Common myeloid progenitor, CD34-positive (primary cell): ENCODE results near the gene MAP3K10.

Experiments used
- CTCF ChIA-PET: fragments of 350-600 bp; sonication (Branson Sonifier 250); formaldehyde crosslinking; loops from one replicate; lab custom pipeline; 2021; ENCODE audit warnings: antibody characterized with exemption; lab: Charles Lee
- POLR2A ChIA-PET: fragments of 350-600 bp; sonication (Branson Sonifier 250); formaldehyde crosslinking; loops from one replicate; lab custom pipeline; 2021; ENCODE audit warnings: antibody characterized with exemption; lab: Charles Lee
- DNase-seq, 3 donors: peaks; one replicate each; pipeline versions ENCODE4 v3.0.0 to v3.0.0-alpha.2; 2013
- H3K27ac ChIP-seq, 2 experiments: 1 replicate in 1 of 2; 2 replicates in 1 of 2; pipeline ENCODE4 v1.7.0; 2013; ENCODE audit warnings: inconsistent platforms in 2 of 2, low read length in 2 of 2, mild to moderate bottlenecking in 2 of 2, low read depth in 1 of 2, moderate library complexity in 1 of 2; ENCODE audit not compliant: severe bottlenecking in 2 of 2, insufficient read depth in 1 of 2, poor library complexity in 1 of 2
- H3K27me3 ChIP-seq, 5 experiments: replicated peaks in 2 of 5; 1 replicate in 3 of 5; 2 replicates in 2 of 5; pipeline versions ENCODE4 v1.6.1 to v1.7.0; 2013; ENCODE audit warnings: low read length in 4 of 5, mild to moderate bottlenecking in 2 of 5, moderate library complexity in 2 of 5, inconsistent platforms in 1 of 5; ENCODE audit not compliant: insufficient read depth in 5 of 5, control insufficient read depth in 4 of 5
- H3K36me3 ChIP-seq, 4 experiments: 1 replicate in 2 of 4; 2 replicates in 2 of 4; pipeline versions ENCODE4 v1.6.1 to v1.7.0; 2013; ENCODE audit warnings: low read length in 3 of 4, control low read depth in 1 of 4, mild to moderate bottlenecking in 1 of 4; ENCODE audit not compliant: control insufficient read depth in 4 of 4, insufficient read depth in 4 of 4
- H3K4me1 ChIP-seq, 4 experiments: 1 replicate in 3 of 4; 2 replicates in 1 of 4; pipeline versions ENCODE4 v1.6.1 to v1.7.1; 2013; ENCODE audit warnings: low read length in 3 of 4, mild to moderate bottlenecking in 3 of 4, control low read depth in 1 of 4, inconsistent platforms in 1 of 4, moderate library complexity in 1 of 4; ENCODE audit not compliant: control insufficient read depth in 4 of 4, insufficient read depth in 4 of 4; ENCODE audit errors: control extremely low read depth in 1 of 4
- H3K4me3 ChIP-seq, 7 experiments: 1 replicate in 4 of 7; 2 replicates in 3 of 7; pipeline versions ENCODE4 v1.5.1 to v1.7.0; 2013; ENCODE audit warnings: mild to moderate bottlenecking in 7 of 7, low read length in 6 of 7, moderate library complexity in 6 of 7, inconsistent platforms in 2 of 7, low read depth in 2 of 7, control low read depth in 1 of 7; ENCODE audit not compliant: insufficient read depth in 4 of 7, control insufficient read depth in 1 of 7; ENCODE audit errors: extremely low read depth in 1 of 7
- H3K9me3 ChIP-seq, 5 experiments: 1 replicate in 4 of 5; 2 replicates in 1 of 5; pipeline versions ENCODE4 v1.6.1 to v1.7.1; 2013; ENCODE audit warnings: low read length in 4 of 5, mild to moderate bottlenecking in 2 of 5, inconsistent platforms in 1 of 5, low read depth in 1 of 5, moderate library complexity in 1 of 5; ENCODE audit not compliant: control insufficient read depth in 4 of 5, insufficient read depth in 2 of 5; ENCODE audit errors: control extremely low read depth in 1 of 5
- WGBS: methylation state at CpG from one replicate; pipeline ENCODE4 v1.1.5; 2013; ENCODE audit not compliant: insufficient coverage; 5-methylcytosine and 5-hydroxymethylcytosine counted together

Gene MAP3K10

GRCh38 chr19:40237791-40238190, 46.6 kb downstream of the MAP3K10 start:
- DNase-seq: no peak
- no peaks in the 10 kb centered on the region for H3K4me1 ChIP-seq
- no peaks in the 10 kb centered on the region for H3K27me3 ChIP-seq
- no peak overlapping the region for H3K4me3 ChIP-seq
- H3K36me3 ChIP-seq: peaks cover 23 to 94% (median 71%) of the 10 kb centered on the region in 4 experiments
- WGBS: 98% methylated on average over 13 of the region's 14 CpGs
- ChIA-PET CTCF (interaction anchor here (0.6 kb wide), 1 partner anchor 10 kb away, joined by 3 read pairs; no protein-coding TSS in a partner anchor), POLR2A (no interaction called here)
- H3K9me3 ChIP-seq: no peaks in the 10 kb centered on the region
- H3K27ac ChIP-seq: no peak overlapping the region

DNA sequence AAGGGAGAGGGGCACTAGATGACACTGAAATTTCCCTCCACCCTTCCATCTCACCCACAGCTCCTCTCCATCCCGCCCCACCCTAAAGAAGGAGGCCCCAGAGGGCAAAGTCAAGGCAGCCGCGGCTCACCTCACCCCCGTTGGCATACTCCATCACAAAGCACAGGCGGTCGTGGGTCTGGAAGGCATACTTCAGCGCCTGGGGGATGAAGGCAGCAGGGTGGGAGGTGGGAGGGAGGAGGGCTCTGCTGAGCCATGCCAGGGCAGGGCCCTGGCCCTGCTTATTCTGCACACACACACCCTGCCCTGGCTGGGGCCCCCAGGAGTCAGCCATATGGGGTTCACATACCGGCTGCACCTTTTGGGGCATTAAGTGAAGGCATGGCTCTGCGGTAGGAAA, 47.5 kb downstream of the MAP3K10 start:
- H3K27me3 ChIP-seq: no peaks in the 10 kb centered on the region
- DNase-seq: no peak
- no peaks in the 10 kb centered on the region for H3K4me1 ChIP-seq
- ChIA-PET POLR2A (no interaction called here), CTCF (no interaction called here)
- WGBS: 94% methylated on average over 2 of the region's 9 CpGs
- H3K9me3 ChIP-seq: no peaks in the 10 kb centered on the region
- H3K4me3 ChIP-seq: no peak overlapping the region
- H3K27ac ChIP-seq: no peak overlapping the region
- H3K36me3 ChIP-seq: peaks cover 25 to 86% (median 67%) of the 10 kb centered on the region in 4 experiments

DNA sequence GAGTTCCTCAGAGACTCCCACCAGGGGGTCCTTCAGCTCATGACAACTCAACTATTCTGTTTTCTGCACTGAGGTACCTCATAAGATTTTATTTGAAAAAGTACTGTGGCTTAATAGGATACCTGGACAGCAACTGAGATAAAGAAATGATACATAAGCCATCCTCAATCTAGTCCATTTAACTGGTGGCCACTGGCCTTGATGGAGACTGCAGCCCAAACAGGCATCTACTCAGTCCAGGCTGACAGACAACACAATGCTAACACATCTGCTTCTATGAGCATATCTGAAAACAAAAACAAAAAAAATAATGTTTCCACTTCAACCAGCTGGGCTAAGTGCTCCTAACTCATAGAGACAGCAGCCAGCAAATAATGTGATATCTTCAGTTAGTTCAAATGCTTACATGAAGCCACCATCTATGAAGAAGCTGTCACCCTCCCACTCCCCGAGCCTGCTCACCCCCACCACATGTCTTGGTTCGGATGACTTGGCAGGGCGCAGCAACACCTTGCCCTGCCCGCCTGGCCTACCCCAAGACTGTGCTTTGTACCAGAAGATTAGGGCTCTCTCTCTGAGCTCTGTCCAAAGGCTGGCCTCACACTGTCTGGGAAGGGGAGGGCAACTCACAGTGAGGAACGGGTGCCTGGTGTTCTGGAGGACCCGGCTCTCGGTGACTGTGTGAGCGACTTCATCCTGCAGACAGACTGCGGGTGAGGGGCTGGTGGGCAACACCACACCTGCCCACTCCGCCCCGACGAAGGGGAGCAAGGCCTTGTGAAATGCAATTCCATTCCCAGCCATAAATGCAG, 48.4 kb downstream of the MAP3K10 start:
- POLR2A ChIA-PET: no interaction called here
- 98% methylated on average over 11 of the region's 12 CpGs for WGBS

DNA sequence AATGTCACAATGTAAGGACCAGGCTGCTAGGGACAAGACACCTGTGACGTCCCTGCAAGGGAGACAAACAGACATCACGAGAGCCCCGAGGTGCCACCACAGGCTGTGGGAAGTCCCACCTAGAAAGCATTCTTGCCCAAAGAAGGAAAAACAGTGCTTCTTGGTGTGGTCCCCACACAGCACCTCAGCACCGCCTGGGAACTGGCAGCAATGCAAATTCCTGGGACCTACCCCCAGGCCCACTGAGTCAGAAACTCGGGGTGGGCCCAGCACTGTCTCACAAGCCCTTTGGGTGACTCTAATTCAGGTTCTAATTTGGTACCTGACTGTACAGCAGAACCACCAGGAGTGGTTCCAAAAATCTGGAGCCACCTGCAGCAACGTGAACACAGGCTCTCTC, 49.1 kb downstream of the MAP3K10 start:
- POLR2A ChIA-PET: no interaction called here
- WGBS: 97% methylated on average over 6 of the region's 6 CpGs
- Histone ChIP-seq H3K4me1 (no peaks in the 10 kb centered on the region), H3K36me3 (peaks cover 18 to 83% (median 60%) of the 10 kb centered on the region in 4 experiments), H3K9me3 (no peaks in the 10 kb centered on the region), H3K27ac (no peak overlapping the region), H3K27me3 (no peaks in the 10 kb centered on the region), H3K4me3 (no peak overlapping the region)
- CTCF ChIA-PET: interaction anchor here (1.5 kb wide), 1 partner anchor 14 kb away, joined by 4 read pairs; no protein-coding TSS in a partner anchor
- DNase-seq: no peak

More for the DNA sequence above, 48.4 kb downstream of the MAP3K10 start:
- H3K4me1 ChIP-seq: no peaks in the 10 kb centered on the region
- no peaks in the 10 kb centered on the region for H3K9me3 ChIP-seq
- no peak overlapping the region for H3K4me3 ChIP-seq
- H3K36me3 ChIP-seq: peaks cover 21 to 84% (median 65%) of the 10 kb centered on the region in 4 experiments
- no peak overlapping the region for H3K27ac ChIP-seq
- CTCF ChIA-PET: no interaction called here
- DNase-seq: no peak
- H3K27me3 ChIP-seq: no peaks in the 10 kb centered on the region

DNA sequence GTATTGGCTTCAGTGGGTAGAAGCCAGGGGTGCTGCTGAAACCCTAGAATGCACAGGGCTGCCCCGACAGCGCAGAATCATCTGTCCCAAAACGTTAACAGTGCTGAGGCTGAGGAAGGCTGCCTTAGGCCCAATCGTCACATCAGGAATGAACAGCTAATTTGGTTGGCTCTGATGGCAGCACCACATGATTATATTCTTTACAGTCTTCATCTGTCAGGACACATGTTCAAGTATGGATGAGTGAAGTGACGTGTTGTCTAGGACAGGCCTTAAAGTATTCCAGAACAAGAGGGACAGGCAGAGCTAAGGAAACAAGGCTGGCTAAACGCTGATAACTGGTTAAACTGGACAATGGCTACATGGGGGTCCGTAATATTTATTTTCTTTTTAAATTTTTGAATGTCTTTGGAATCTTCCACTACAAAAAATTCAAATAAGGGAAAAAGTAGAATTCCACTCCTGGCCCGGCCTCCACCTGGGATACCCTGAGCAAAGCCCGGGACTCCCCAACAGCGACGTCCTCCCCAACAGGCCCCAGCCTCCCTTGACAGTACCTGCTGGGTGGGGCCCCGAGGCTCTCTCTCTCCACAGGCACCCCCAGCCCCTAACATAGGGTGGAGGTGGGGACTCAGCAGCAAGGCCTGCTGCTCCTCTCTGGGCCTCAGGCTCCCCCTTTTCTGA, 50.0 kb downstream of the MAP3K10 start:
- Histone ChIP-seq H3K9me3 (no peaks in the 10 kb centered on the region), H3K4me1 (no peaks in the 10 kb centered on the region), H3K27ac (no peak overlapping the region), H3K27me3 (no peaks in the 10 kb centered on the region), H3K4me3 (no peak overlapping the region), H3K36me3 (peaks cover 17 to 75% (median 52%) of the 10 kb centered on the region in 4 experiments)
- 98% methylated on average over 8 of the region's 12 CpGs for WGBS
- CTCF ChIA-PET: interaction anchor here (1.5 kb wide), 1 partner anchor 13 kb away, joined by 4 read pairs; no protein-coding TSS in a partner anchor
- POLR2A ChIA-PET: no interaction called here
- DNase-seq: no peak

GRCh38 chr19:40241809-40242384, 50.7 kb downstream of the MAP3K10 start:
- H3K9me3 ChIP-seq: no peaks in the 10 kb centered on the region
- ChIA-PET POLR2A (no interaction called here), CTCF (no interaction called here)
- no peak overlapping the region for H3K4me3 ChIP-seq
- WGBS: 93% methylated on average over 21 of the region's 21 CpGs
- peaks cover 17 to 69% (median 48%) of the 10 kb centered on the region in 4 experiments for H3K36me3 ChIP-seq
- DNase-seq: no peak
- no peaks in the 10 kb centered on the region for H3K4me1 ChIP-seq
- H3K27me3 ChIP-seq: no peaks in the 10 kb centered on the region
- no peak overlapping the region for H3K27ac ChIP-seq
